OCI-LY3 (cell line): Measurements from ENCODE around the gene RASGRP4.
A peak's percentile ranks its signal among the peaks of the same experiment; 100 is the strongest.

Experiments
- H2AFZ ChIP-seq: fragments of 200-600, 300-600 bp; shearing (Covaris generic); 2 replicates; pipeline ENCODE4 v1.6.0; 2014; ENCODE audit warnings: antibody characterized with exemption, low read depth, low read length
- H3K27ac ChIP-seq: fragments of 200-600, 300-600 bp; sonication (generic); 2 replicates; pipeline ENCODE4 v1.5.1; 2014; ENCODE audit warnings: mild to moderate bottlenecking, low read length, moderate library complexity, mixed read lengths
- H3K27me3 ChIP-seq: fragments of 200-600, 300-600 bp; sonication (generic); 2 replicates; pipeline ENCODE4 v1.6.1; 2014; ENCODE audit warnings: low read depth, low read length, mixed read lengths
- H3K36me3 ChIP-seq: fragments of 200-600, 300-600 bp; sonication (generic); replicated peaks from 2 replicates; pipeline ENCODE3; 2014; ENCODE audit warnings: low read depth, low read length, mixed read lengths
- H3K4me1 ChIP-seq: fragments of 300-600, 200-600 bp; sonication (generic); 2 replicates; pipeline ENCODE4 v1.6.1; 2014; ENCODE audit warnings: low read length, mixed read lengths
- H3K4me2 ChIP-seq: fragments of 200-600, 300-600 bp; sonication (generic); 2 replicates; pipeline ENCODE4 v1.6.1; 2014; ENCODE audit warnings: low read length, mixed read lengths
- H3K4me3 ChIP-seq: fragments of 300-600, 200-600 bp; sonication (generic); 2 replicates; pipeline ENCODE4 v1.5.1; 2014; ENCODE audit warnings: antibody characterized with exemption, mild to moderate bottlenecking, low read length, moderate library complexity
- H3K79me2 ChIP-seq: fragments of 300-600, 200-600 bp; shearing (Covaris generic); 2 replicates; pipeline ENCODE4 v1.6.1; 2014; ENCODE audit warnings: mild to moderate bottlenecking, low read length, mixed read lengths
- H3K9ac ChIP-seq: fragments of 300-600, 200-600 bp; shearing (Covaris generic); 2 replicates; pipeline ENCODE4 v1.6.0; 2014; ENCODE audit warnings: mild to moderate bottlenecking, low read length, moderate library complexity
- H3K9me3 ChIP-seq: fragments of 200-600, 300-600 bp; shearing (Covaris generic); 2 replicates; pipeline ENCODE4 v1.6.1; 2014; ENCODE audit warnings: low read length, mixed read lengths; ENCODE audit not compliant: insufficient read depth
- H4K20me1 ChIP-seq: fragments of 200-600, 300-600 bp; sonication (generic); 2 replicates; pipeline ENCODE4 v1.6.1; 2016; ENCODE audit warnings: low read length, mixed read lengths; ENCODE audit not compliant: insufficient read depth
- CTCF ChIP-seq: fragments of 200-600, 300-600 bp; sonication (generic); IDR thresholded peaks from 2 replicates; pipeline ENCODE4 v1.5.1; 2014; ENCODE audit warnings: antibody characterized with exemption, low read length, low read depth
- EZH2phosphoT487 ChIP-seq: fragments of 200-600 bp; shearing (Covaris generic); IDR thresholded peaks from 2 replicates; pipeline ENCODE4 v1.6.1; 2018; ENCODE audit warnings: antibody characterized with exemption, mixed run types, low read depth

Gene RASGRP4

GRCh38 chr19:38389101-38389925 lies 36.7 kb downstream of the RASGRP4 start:
- H2AFZ ChIP-seq = peak overlapping the region; percentile 63; the same call in 1 of the 2 replicates
- H3K9ac ChIP-seq = peak overlapping the region; percentile 90
- TF ChIP-seq EZH2phosphoT487 = no peak
- TF ChIP-seq CTCF = no peak
- H3K27ac ChIP-seq = peak overlapping the region; percentile 73; the same call in 1 of the 2 replicates
- peak overlapping the region; percentile 86 for H3K4me3 ChIP-seq
- H3K27me3 ChIP-seq = no peaks in the 10 kb centered on the region
- H3K36me3 ChIP-seq = peaks cover 16% of the 10 kb centered on the region
- H3K9me3 ChIP-seq = no peaks in the 10 kb centered on the region
- H4K20me1 ChIP-seq = 0 out of 2 replicates have a peak, but pooled peaks cover 3% of the 10 kb centered on the region
- H3K79me2 ChIP-seq = no peaks in the 10 kb centered on the region
- H3K4me2 ChIP-seq = peak overlapping the region; percentile 88
- H3K4me1 ChIP-seq = peaks cover 5% of the 10 kb centered on the region; the same call in 1 of the 2 replicates

GRCh38 chr19:38388349-38389100 lies 37.5 kb downstream of the RASGRP4 start, which contains the start of gene SPRED3:
Gene SPRED3 (plus strand): TSS chr19:38388697. CDS start chr19:38390303, 1,606 bp downstream.
- TF ChIP-seq CTCF (no peak), EZH2phosphoT487 (no peak)
- Histone ChIP-seq H3K9me3 (no peaks in the 10 kb centered on the region), H4K20me1 (0 out of 2 replicates have a peak, but pooled peaks cover 3% of the 10 kb centered on the region), H3K27ac (peak within 1 kb of the TSS; percentile 73), H2AFZ (peak within 1 kb of the TSS; percentile 90; the same call in 1 of the 2 replicates), H3K36me3 (peaks cover 24% of the 10 kb centered on the region), H3K27me3 (no peaks in the 10 kb centered on the region), H3K9ac (peak within 1 kb of the TSS; percentile 90), H3K4me2 (peak within 1 kb of the TSS; percentile 88), H3K4me1 (peaks cover 5% of the 10 kb centered on the region; the same call in 1 of the 2 replicates), H3K79me2 (no peaks in the 10 kb centered on the region), H3K4me3 (peak within 1 kb of the TSS; percentile 86)

- H3K9me3 ChIP-seq = no peaks in the 10 kb centered on the region
- H3K9ac ChIP-seq = peak within 1 kb of the TSS; percentile 90
- peak within 1 kb of the TSS; percentile 90; the same call in 1 of the 2 replicates for H2AFZ ChIP-seq
- peak within 1 kb of the TSS; percentile 73 for H3K27ac ChIP-seq
- peaks cover 32% of the 10 kb centered on the region for H3K36me3 ChIP-seq
- H3K4me1 ChIP-seq = peaks cover 5% of the 10 kb centered on the region; the same call in 1 of the 2 replicates
- peak within 1 kb of the TSS; percentile 88 for H3K4me2 ChIP-seq
- H3K4me3 ChIP-seq = peak within 1 kb of the TSS; percentile 86
- H3K79me2 ChIP-seq = no peaks in the 10 kb centered on the region
- H4K20me1 ChIP-seq = 0 out of 2 replicates have a peak, but pooled peaks cover 3% of the 10 kb centered on the region
- H3K27me3 ChIP-seq = no peaks in the 10 kb centered on the region
- TF ChIP-seq EZH2phosphoT487 (no peak), CTCF (no peak)
These were observed 38.3 kb downstream of the RASGRP4 start, which contains the start of gene GGN for GRCh38 chr19:38387550-38388348. Gene GGN (minus strand): TSS chr19:38388034. CDS start chr19:38387261, 773 bp downstream.
